Activated gamma-delta T cell (primary cell): ENCODE data around the gene ADM2.

Experiments
- DNase-seq: peaks from one replicate; lab custom pipeline; 2025; lab: John Stamatoyannopoulos, UW

ADM2 gene

GRCh38 chr22:50445071-50445879 lies 36.1 kb upstream of the ADM2 start:
- DNase-seq = peak; percentile 39

GRCh38 chr22:50445880-50446707 lies 35.2 kb upstream of the ADM2 start:
- no peak for DNase-seq

DNA sequence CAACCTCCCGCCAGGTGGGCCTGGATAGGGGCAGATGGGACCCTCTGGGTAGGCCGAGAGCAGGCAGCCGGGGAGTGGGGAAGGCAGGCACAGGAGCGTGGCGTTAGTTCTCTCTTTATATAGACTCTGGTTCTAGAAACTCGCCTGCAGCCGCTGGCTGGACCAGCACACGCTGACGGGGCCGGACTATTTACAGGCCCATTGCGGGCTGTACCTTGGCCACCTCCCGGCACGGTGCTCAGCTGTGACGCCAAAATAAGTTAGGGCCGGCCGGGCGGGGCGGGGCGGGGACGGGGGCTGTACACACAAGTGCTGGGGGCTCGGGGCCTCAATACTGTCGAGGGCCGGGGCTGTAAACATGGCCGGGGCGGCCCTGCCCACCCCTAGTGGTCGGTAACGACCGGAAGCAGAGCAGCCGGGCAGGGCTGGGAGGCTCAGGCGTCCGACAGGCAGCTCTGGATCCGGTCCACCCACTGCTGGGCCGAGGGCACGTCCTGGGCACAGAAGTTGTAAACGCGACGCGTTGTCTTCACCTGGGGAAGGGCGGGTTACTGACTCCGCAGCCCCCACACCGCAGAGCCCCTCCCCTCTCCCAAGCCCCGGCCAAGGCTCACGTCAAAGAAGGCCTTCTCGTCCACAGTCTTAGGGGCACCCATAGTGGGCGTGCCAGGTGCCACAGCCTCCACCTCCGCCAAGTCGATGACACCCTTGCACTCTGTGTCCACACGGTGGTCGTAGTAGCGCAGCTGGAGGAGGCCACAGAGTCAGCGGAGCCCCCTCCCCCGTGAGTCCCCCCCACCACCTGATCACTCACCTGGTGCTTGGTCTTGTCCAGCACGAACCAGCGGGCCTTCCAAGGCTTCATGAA lies 34.4 kb upstream of the ADM2 start:
- no peak for DNase-seq

GRCh38 chr22:50447576-50448551 lies 33.5 kb upstream of the ADM2 start:
- DNase-seq = no peak

GRCh38 chr22:50452649-50453048 lies 28.7 kb upstream of the ADM2 start:
- DNase-seq = no peak

- no peak for DNase-seq
These were observed 26.7 kb upstream of the ADM2 start for GRCh38 chr22:50454556-50455075.

DNA sequence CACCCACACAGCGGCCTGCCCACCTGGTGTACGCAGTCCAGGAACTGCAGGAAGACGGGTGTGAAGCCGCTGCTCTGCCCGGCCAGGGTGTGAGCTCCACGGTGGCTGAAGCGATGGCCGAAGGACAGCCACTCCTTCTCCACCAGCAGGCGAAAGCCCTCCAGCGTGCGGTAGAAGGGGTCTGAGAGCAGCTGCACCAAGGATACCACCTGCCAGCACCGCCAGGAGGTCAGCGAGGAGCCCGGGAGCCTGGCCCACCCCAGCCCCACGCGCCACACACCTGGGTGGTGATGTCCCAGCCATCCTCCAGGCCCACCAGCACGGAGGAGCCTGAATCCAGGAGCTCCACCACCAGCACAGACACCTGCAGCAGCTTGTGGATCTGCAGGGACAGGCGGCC lies 26.1 kb upstream of the ADM2 start:
- DNase-seq = no peak

DNA sequence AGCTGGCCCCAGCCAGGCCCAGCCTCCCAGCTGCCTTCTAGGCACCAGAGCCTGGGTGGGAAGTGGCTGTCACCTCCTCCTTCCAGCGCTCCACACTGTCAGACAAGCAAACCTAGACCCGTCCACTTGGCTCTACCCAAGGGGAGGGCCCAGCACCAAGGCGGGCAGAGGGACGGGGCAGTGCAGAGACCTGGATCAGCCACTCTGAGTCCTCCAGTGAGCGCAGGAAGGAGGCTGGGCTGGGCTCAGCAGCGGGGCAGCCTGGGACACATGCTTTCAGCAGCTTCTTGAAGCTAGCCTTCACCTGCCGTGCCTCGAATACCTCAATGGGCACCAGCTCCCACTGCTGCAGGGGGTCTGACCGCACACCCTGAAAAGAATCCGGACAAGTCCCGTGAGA lies 25.3 kb upstream of the ADM2 start:
- DNase-seq = no peak

GRCh38 chr22:50456466-50457234 lies 24.7 kb upstream of the ADM2 start:
- no peak for DNase-seq

GRCh38 chr22:50459016-50459415 lies 22.3 kb upstream of the ADM2 start:
- DNase-seq = no peak

DNA sequence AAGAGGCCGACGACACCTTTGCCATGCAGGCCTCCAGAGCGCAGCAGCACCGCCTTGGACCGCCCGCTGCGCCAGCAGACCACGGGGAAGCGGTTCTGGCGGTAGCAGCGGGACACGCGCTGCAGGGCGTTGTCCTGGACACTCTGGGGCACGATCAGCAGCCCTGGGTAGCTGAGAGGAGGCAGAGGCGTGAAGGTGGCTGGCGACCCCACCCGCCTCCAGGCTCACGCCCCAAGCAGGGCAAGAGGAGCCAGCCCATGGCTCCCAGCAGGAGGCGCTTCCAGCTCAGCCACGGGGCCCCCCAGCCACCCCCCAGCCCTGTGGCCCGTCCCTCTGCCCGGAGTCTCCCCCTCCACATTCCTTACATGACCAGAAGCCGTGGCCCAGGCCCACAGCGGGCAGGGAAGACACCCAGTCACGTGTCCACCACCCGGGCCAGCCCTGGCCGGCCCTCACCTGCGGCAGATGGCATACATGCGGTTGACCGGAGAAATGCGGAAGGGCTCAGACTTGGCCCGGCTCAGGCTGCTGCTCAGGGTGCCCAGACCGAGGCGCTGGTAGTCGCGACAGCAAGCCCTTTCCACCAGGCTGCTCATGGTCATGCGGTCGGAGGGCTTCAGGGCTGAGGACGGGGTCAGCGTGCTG lies 21.7 kb upstream of the ADM2 start:
- no peak for DNase-seq

- DNase-seq = no peak
These were observed 20.4 kb upstream of the ADM2 start for GRCh38 chr22:50460938-50461337.

DNA sequence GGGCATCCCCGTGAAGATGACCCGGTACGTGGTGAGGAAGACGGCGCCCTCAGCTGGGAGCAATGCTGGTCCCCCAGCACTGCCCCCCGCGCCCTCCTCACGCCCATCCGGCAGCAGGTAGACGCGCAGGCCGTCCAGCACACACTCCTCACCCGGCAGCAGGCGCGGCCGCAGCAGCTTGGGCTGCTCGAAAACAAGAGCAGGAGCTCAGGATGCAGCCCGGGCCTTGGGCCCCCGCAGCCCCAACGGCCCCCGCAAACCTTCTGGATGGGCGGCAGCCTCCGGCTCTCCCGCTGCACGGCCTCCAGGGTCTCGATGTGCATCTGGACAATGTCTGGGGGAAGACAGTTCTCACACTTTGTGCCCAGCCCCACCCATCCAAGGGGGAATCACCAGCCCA lies 19.8 kb upstream of the ADM2 start:
- no peak for DNase-seq

- DNase-seq = no peak
These were observed 19.3 kb upstream of the ADM2 start for GRCh38 chr22:50461979-50462540.

GRCh38 chr22:50463188-50463900 lies 18.0 kb upstream of the ADM2 start:
- no peak for DNase-seq

DNA sequence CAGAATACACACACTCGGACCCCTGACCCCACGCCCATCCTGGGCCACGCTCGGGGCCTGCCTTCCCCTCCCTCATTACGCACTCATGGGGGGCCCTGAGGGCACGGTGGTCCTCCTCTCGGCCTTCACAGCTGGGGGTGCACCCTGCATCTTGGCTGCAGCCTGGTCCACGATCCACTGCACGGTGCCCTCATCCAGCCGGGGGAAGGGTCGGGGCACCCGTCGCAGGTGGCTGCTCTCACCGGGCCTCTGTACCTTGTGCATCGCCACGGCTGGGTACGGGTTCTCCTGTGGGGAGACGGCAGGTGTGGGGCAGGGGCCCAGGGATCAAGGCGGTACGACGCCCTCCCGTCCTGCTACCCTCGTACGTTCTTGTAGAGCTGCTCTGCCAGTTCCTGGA lies 16.9 kb upstream of the ADM2 start:
- DNase-seq = no peak

GRCh38 chr22:50465066-50465930 lies 16.0 kb upstream of the ADM2 start:
- no peak for DNase-seq

- no peak for DNase-seq
These were observed 14.0 kb upstream of the ADM2 start for GRCh38 chr22:50467341-50467740.
